GM12872 (cell line): ENCODE data around the gene SLC2A6.

Experiments
- CTCF ChIP-seq: IDR thresholded peaks from 3 replicates; pipeline ENCODE4 v1.5.1; 2011; ENCODE audit warnings: low read depth, mild to moderate bottlenecking, low read length, moderate library complexity; ENCODE audit not compliant: insufficient read depth

The SLC2A6 gene

GRCh38 chr9:133453651-133454050 is 25.2 kb downstream of the SLC2A6 start:
- TF ChIP-seq CTCF, result no peak

GRCh38 chr9:133452562-133452961 is 26.3 kb downstream of the SLC2A6 start:
- TF ChIP-seq CTCF, result no peak

GRCh38 chr9:133449760-133450159 is 29.1 kb downstream of the SLC2A6 start:
- TF ChIP-seq CTCF, result no peak

GRCh38 chr9:133448487-133448972 is 30.4 kb downstream of the SLC2A6 start:
- no peak for TF ChIP-seq CTCF

GRCh38 chr9:133445293-133445969 is 33.5 kb downstream of the SLC2A6 start:
- TF ChIP-seq CTCF, result no peak

GRCh38 chr9:133443982-133444381 is 34.9 kb downstream of the SLC2A6 start:
- TF ChIP-seq CTCF, result no peak

- TF ChIP-seq CTCF, result no peak
Observed at GRCh38 chr9:133443248-133443647, 35.7 kb downstream of the SLC2A6 start.
